HG03432 (cell line): ENCODE data around the gene CYP26C1.

Experiments used
- ATAC-seq: cut with Tn5 transposase; IDR thresholded peaks from one replicate; pipeline ENCODE4 v1.9.1; 2021; ENCODE audit warnings: mild to moderate bottlenecking, moderate library complexity; ENCODE audit not compliant: unreplicated experiment

CYP26C1 gene

GRCh38 chr10:93063977-93064660 lies 3.5 kb downstream of the CYP26C1 start:
- no peak for ATAC-seq

- ATAC-seq: no peak
Observed at GRCh38 chr10:93064874-93065660, 4.5 kb downstream of the CYP26C1 start.

GRCh38 chr10:93065675-93066543 lies 5.3 kb downstream of the CYP26C1 start:
- no peak for ATAC-seq

GRCh38 chr10:93066544-93066913 lies 5.9 kb downstream of the CYP26C1 start:
- no peak for ATAC-seq

GRCh38 chr10:93067443-93068365 lies 7.1 kb downstream of the CYP26C1 start:
- no peak for ATAC-seq

- ATAC-seq: no peak
Observed at GRCh38 chr10:93068411-93069244, 8.0 kb downstream of the CYP26C1 start.

- no peak for ATAC-seq
Observed at GRCh38 chr10:93069245-93069561, 8.6 kb downstream of the CYP26C1 start.

- no peak for ATAC-seq
Observed at GRCh38 chr10:93070378-93071176, 10.0 kb downstream of the CYP26C1 start.

- ATAC-seq: no peak
Observed at GRCh38 chr10:93071177-93071472, 10.5 kb downstream of the CYP26C1 start.

GRCh38 chr10:93071674-93072224 lies 11.2 kb downstream of the CYP26C1 start:
- no peak for ATAC-seq

- no peak for ATAC-seq
Observed at GRCh38 chr10:93072225-93072712, 11.7 kb downstream of the CYP26C1 start.

- no peak for ATAC-seq
Observed at GRCh38 chr10:93072713-93073538, 12.3 kb downstream of the CYP26C1 start.

- no peak for ATAC-seq
Observed at GRCh38 chr10:93073539-93074146, 13.0 kb downstream of the CYP26C1 start, which contains the start of gene CYP26A1. CYP26A1 (plus strand) TSS chr10:93073893; CDS start chr10:93073935, 42 bp downstream.

GRCh38 chr10:93074147-93074596 lies 13.6 kb downstream of the CYP26C1 start:
- no peak for ATAC-seq

- no peak for ATAC-seq
Observed at GRCh38 chr10:93074597-93075368, 14.2 kb downstream of the CYP26C1 start.
